Right lobe of liver (tissue), 6 donors: ENCODE measurements around the gene DYSF. TPM values are rescaled to one million over a fixed set of nuclear protein-coding genes. Genes with fewer than 3 reads are reported as not detected.
"Not testable (repeated sequence)": the region's sequence is repeated elsewhere in the genome, so short reads cannot be mapped to it uniquely, and the experiment has no call there.

Experiments used
- ATAC-seq, 4 donors: fragments of 200-7000 bp; cut with Tn5 transposase; one replicate each; pipeline ENCODE4 v1.9.1; 2020; ENCODE audit warnings: mild to moderate bottlenecking in 4 of 4, moderate library complexity in 4 of 4
- DNase-seq, 3 donors: peaks; one replicate each; pipeline ENCODE4 v3.0.0-alpha.2; 2020
- H3K27ac ChIP-seq, 3 donors: fragments of 200-600 bp; one replicate each; pipeline ENCODE4 v1.8.0; 2022
- H3K27me3 ChIP-seq, 2 donors: fragments of 200-600 bp; one replicate each; pipeline ENCODE4 v1.8.0; 2022
- H3K36me3 ChIP-seq, 4 donors: fragments of 200-600 bp; sonication (generic) in 1 of 4; one replicate each; pipeline versions ENCODE4 v1.5.1 to v1.8.0; 2017 to 2022; ENCODE audit warnings: control low read depth in 1 of 4
- H3K4me1 ChIP-seq, 4 donors: fragments of 200-600 bp; sonication (generic) in 1 of 4; one replicate each; pipeline versions ENCODE4 v1.5.1 to v1.8.0; 2017 to 2022; ENCODE audit warnings: control low read depth in 1 of 4
- H3K4me3 ChIP-seq, 3 donors: fragments of 200-600 bp; one replicate each; pipeline ENCODE4 v1.8.0; 2022
- H3K9me3 ChIP-seq, 4 donors: fragments of 200-600 bp; sonication (generic) in 1 of 4; one replicate each; pipeline versions ENCODE4 v1.5.1 to v1.8.0; 2017 to 2022; ENCODE audit warnings: control low read depth in 1 of 4
- CTCF ChIP-seq, 4 donors: fragments of 200-600 bp in 3 of 4; fragments of 450-650 bp in 1 of 4; IDR thresholded peaks; one replicate each; pipeline versions ENCODE4 v1.5.1 to v1.8.0; 2016 to 2022; ENCODE audit warnings: antibody characterized with exemption in 4 of 4, mild to moderate bottlenecking in 2 of 4
- POLR2A ChIP-seq: fragments of 450-650 bp; IDR thresholded peaks from one replicate; pipeline ENCODE4 v1.6.1; 2017; ENCODE audit warnings: antibody characterized with exemption, mild to moderate bottlenecking
- WGBS: methylation state at CpG from one replicate; pipeline ENCODE4 v1.1.6; 2018; ENCODE audit warnings: low coverage, low lambda C conversion rate; ENCODE audit not compliant: insufficient coverage; ENCODE audit errors: missing lambda C conversion rate; 5-methylcytosine and 5-hydroxymethylcytosine counted together
- intact Hi-C, 2 donors: fragments of 100-400 bp; cut with DNase I; formaldehyde crosslinking; loops; one replicate each; pipeline versions ENCODE4 v1.11.2 to v1.14.1; 2022
- long read RNA-seq: library from polyadenylated mRNA; unstranded; transcript quantifications from one replicate; pipeline ENCODE4 v2.0.0, GENCODE V29; 2019
- total RNA-seq, 6 experiments: library from RNA; depleted of rRNA in 2 of 6; stranded (reverse); fragments of >200 nt in 2 of 6; fragmentation: NEBNext Ultra II Directional in 3 of 6; extraction: Animal tissue kit (Norgen Biotek cat#: 25700) in 3 of 6; gene quantifications; one replicate each; pipeline versions ENCODE4 v1.1.0 to v1.2.4, GENCODE V29; 2016 to 2023
- donor health status: DM: no; HTN: yes; CAD: no.
- donor health status: DM: no; HTN: no; CAD: no.
- donor health status: DM: no; HTN: no; CAD: no.
- donor health status: DM: no; HTN: yes; CAD: no.
- donor health status: DM: no; HTN: yes; CAD: no.

The DYSF gene
- total RNA-seq = 10 to 100 TPM; 21.8 to 55.0 (median 32.9) TPM
- long read RNA-seq, partial matches to known transcripts = 1 of 2 reads
- long read RNA-seq, other reads (novel, unspliced or antisense) = 1 of 2 reads

GRCh38 chr2:71453404-71454220 is at the start of gene DYSF:
DYSF (plus strand) TSS chr2:71453561.
- WGBS = 6% methylated on average over 20 of the region's 66 CpGs
- DNase-seq (peak; percentile 79 to 89 (median 89)), ATAC-seq (peak; percentile 58 to 77 (median 69))
- Histone ChIP-seq H3K4me3 (peak within 1 kb of the TSS; percentile 62 to 77 (median 66)), H3K4me1 (peaks cover 0 to 55% (median 20%) of the 10 kb centered on the region in 4 donors), H3K36me3 (no peaks in the 10 kb centered on the region), H3K9me3 (no peaks in the 10 kb centered on the region), H3K27me3 (no peaks in the 10 kb centered on the region), H3K27ac (peak within 1 kb of the TSS; percentile 29 to 80 (median 60))
- TF ChIP-seq CTCF (IDR thresholded peaks at IDR 0.05) (no peak), POLR2A (peak; percentile 65)
- intact Hi-C loops = no loop called here

GRCh38 chr2:71409611-71410010 is 43.8 kb upstream of the DYSF start:
- Histone ChIP-seq H3K36me3 (peaks cover 0 to 40% (median 5%) of the 10 kb centered on the region in 4 donors), H3K27ac (no peak overlapping the region), H3K4me1 (no peaks in the 10 kb centered on the region), H3K4me3 (no peak overlapping the region), H3K27me3 (no peaks in the 10 kb centered on the region), H3K9me3 (no peaks in the 10 kb centered on the region)
- intact Hi-C loops = no loop called here
- DNase-seq (no peak), ATAC-seq (no peak)
- 100% methylated on average over 3 of the region's 3 CpGs for WGBS
- no peak for TF ChIP-seq POLR2A
- TF ChIP-seq CTCF (IDR thresholded peaks at IDR 0.05) = no peak

- H3K36me3 ChIP-seq = peaks cover 0 to 29% (median 5%) of the 10 kb centered on the region in 4 donors
- TF ChIP-seq POLR2A (no peak), CTCF (IDR thresholded peaks at IDR 0.05) (no peak)
- H3K27ac ChIP-seq = no peak overlapping the region
- H3K27me3 ChIP-seq = no peaks in the 10 kb centered on the region
- DNase-seq (no peak), ATAC-seq (no peak)
- H3K4me3 ChIP-seq = no peak overlapping the region
- no peaks in the 10 kb centered on the region for H3K4me1 ChIP-seq
- H3K9me3 ChIP-seq = no peaks in the 10 kb centered on the region
- 78% methylated on average over 4 of the region's 4 CpGs for WGBS
- intact Hi-C loops = no loop called here
Measured at GRCh38 chr2:71410696-71411095, 42.7 kb upstream of the DYSF start.

GRCh38 chr2:71416866-71417265 is 36.5 kb upstream of the DYSF start:
- H3K36me3 ChIP-seq, intact Hi-C loops, DNase-seq, H3K9me3 ChIP-seq, H3K27me3 ChIP-seq, H3K27ac ChIP-seq, ATAC-seq: not testable (repeated sequence)
- H3K4me1 ChIP-seq = peaks cover 0 to 12% (median 7%) of the 10 kb centered on the region in 4 donors
- WGBS = 20% methylated on average over 1 of the region's 15 CpGs
- H3K4me3 ChIP-seq = peak overlapping the region in 2 of 3 donors; percentile 23 to 39
